Epithelial cell of esophagus (primary cell): ENCODE data around the gene ASPSCR1.
A peak's percentile ranks its signal among the peaks of the same experiment; 100 is the strongest.
"Not testable (repeated sequence)": the region's sequence is repeated elsewhere in the genome, so short reads cannot be mapped to it uniquely, and the experiment has no call there.

Source experiments
- DNase-seq: peaks from one replicate; pipeline ENCODE4 v3.0.0; 2010; ENCODE audit warnings: low read depth
- H3K4me3 ChIP-seq: 2 replicates; pipeline ENCODE4 v1.5.1; 2011; ENCODE audit warnings: mild to moderate bottlenecking, low read length, control low read depth
- CTCF ChIP-seq: IDR thresholded peaks from 2 replicates; pipeline ENCODE4 v1.5.1; 2011; ENCODE audit warnings: low read depth, mild to moderate bottlenecking, low read length, control low read depth, inconsistent platforms; ENCODE audit not compliant: insufficient read depth; ENCODE audit errors: missing control alignments

The ASPSCR1 gene

GRCh38 chr17:82037092-82037888 lies 59.9 kb downstream of the ASPSCR1 start, which contains the start of gene DCXR:
DCXR (minus strand) TSS chr17:82037697; CDS start chr17:82037682, 15 bp downstream.
- peak; percentile 48 for TF ChIP-seq CTCF
- DNase-seq = peak; percentile 99
- H3K4me3 ChIP-seq = peak within 1 kb of the TSS; percentile 80

DNA sequence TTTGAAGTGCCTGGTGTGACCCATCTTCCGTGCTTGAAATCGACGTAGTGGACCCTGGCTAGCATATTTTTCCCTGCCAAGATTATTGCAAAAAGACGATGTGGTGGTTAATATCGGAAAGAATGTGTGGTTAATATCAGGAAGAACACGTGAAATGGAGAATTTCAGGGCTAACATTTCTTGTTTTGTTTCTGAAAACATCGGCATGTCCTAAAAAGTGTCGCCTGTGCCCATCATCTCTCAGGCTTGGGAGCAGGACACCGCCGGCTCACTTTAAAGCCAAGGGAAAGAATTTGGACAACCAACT lies 60.4 kb downstream of the ASPSCR1 start:
- no peak for DNase-seq
- no peak for TF ChIP-seq CTCF
- H3K4me3 ChIP-seq = peak overlapping the region; percentile 80

DNA sequence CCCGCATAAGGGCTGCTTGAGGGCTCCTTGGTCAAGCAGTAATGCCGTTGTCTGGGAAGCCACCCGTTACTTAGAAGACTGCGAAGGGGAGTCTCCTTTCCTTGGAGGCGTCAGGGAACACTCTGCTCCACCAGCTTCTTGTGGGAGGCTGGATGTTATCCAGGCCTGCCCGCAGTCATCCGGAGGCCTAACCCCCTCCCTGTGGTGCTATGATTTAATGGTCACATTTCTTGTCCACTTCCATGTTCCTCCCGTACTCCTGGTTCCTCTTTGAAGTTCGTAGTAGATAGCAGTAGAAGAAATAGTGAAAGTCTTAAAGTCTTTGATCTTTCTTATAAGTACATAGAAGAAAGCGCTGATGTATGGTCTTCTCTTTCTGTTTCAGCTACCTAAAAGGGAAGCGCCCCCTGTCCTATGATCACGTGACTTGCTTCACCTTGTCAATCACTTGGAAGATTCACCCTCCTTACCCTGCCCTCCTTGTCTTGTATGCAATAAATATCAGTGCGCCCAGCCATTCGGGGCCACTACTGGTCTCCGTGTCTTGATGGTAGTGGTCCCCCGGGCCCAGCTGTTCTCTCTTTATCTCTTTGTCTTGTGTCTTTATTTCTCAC lies 61.5 kb downstream of the ASPSCR1 start:
- DNase-seq, H3K4me3 ChIP-seq: not testable (repeated sequence)

GRCh38 chr17:82039695-82040299 lies 62.4 kb downstream of the ASPSCR1 start:
- DNase-seq = no peak
- TF ChIP-seq CTCF = no peak
- H3K4me3 ChIP-seq = no peak overlapping the region

DNA sequence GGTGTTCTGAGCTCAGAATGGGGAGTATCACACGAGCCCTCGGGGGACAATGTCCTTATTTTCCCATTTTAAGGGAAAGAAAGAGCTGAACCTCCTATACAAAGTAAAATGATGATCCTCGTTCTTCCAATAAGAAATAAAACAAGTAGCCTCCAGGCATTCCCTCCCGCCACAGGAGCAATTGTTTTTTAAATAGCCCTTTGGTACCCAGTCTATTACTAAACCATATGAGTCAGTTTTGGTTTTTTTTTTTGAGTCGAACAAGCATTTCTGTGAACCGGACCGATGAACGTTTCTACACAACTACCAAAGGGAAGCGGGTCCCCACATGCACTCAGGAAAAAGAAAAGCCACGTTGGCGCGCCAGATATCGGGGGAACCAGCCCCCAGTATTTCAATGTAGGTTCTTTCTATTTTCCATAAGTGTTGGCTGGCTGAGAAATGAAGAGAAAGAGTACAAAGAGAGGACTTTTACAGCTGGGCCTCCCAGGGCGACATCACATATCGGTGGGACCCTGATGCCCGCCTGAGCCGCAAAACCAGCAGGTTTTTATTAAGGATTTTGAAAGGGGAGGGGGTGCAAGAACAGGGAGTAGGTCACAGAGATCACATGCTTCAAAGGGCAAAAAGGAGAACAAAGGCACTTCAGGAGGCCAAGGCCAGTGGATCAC lies 63.9 kb downstream of the ASPSCR1 start:
- DNase-seq = peak; percentile 50
- no peak for TF ChIP-seq CTCF

GRCh38 chr17:82042649-82043048 lies 65.2 kb downstream of the ASPSCR1 start:
- TF ChIP-seq CTCF = no peak
- no peak for DNase-seq
- no peak overlapping the region for H3K4me3 ChIP-seq

More for the DNA sequence above, 63.9 kb downstream of the ASPSCR1 start:
- no peak overlapping the region for H3K4me3 ChIP-seq

DNA sequence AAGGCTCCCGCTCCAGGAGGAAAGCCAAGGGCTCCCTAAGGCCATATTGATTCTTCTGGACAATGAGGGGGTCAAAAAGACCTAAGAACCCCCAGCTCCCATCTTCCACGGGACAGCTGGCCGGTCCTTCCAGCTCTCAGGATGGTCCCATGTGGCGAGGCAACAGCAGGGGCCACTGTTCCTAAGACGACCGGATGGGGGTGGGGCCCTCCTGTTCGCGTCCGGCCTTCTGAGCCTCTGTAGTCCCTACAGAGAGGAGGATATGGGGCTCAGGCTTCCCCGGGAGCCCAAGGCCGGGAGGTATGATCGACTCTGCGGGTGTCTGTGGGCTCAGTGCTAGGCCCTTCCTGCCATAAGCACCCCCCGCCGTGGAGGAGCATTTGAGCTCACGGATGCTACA lies 66.1 kb downstream of the ASPSCR1 start:
- no peak for DNase-seq
- no peak for TF ChIP-seq CTCF
- H3K4me3 ChIP-seq = no peak overlapping the region
